DMS 273 (cell line): Measurements from ENCODE around the gene MRPS15.
"Not testable (repeated sequence)": the region's sequence is repeated elsewhere in the genome, so short reads cannot be mapped to it uniquely, and the experiment has no call there.

Experiments
- DNase-seq: peaks from one replicate; lab custom pipeline; 2025; ENCODE audit not compliant: unreplicated experiment; lab: John Stamatoyannopoulos, UW

Gene MRPS15

DNA sequence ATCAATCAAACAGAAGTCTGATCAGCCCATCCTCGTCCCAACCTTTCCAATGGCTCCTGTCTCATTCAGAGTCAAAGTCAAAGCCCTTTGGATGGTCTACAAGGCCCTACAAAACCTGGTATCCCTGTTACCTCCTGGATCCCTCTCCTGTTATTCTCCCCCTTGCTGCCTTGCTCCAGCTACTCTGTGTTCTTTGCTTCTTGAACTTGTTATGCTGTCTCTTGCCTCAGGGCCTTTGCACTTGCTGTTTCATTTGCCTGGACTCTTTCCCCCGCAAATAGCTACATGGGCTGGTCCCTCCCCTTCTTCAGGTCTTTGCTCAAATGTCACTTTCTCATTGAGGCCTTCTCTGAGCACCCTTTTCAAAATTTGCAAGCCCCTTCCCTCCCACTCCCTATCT lies 19.9 kb upstream of the MRPS15 start:
- DNase-seq, result no peak

DNA sequence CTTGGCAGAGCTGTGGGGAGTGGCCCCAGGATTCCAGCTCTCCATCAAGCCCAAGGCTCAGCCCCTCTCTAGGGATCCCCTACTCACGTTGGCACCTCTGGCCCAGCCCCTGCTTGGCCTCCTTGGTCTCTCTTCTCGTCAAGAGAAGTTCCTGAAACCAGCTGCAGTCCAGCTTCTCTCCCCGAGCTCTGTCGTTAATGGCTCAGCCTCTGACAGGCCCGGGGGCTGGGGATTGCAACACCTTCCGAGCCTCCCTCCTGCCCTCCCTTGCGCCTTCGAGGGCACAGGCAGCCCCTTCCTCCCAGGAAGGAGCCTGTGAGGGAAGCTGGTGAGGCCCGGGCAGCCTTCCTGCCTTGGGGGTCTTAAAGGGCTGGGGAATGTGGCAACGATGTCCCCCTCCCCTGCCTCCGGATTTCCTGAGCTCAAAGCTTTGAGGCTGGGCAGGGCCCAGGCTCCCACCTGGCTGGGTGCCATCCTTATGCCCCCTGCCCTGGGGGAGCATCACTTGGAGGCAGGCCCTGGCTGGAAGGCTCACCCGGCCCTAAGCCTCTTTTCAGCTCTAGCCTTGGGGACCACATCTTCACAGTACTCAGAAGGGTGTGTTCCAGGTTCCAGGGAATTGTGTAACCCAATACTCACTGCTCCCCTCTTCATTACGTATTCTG lies 18.7 kb upstream of the MRPS15 start, which contains the start of gene CSF3R:
Gene CSF3R, minus strand, starts transcription at position 190 of the 665 bp plus-strand sequence. CDS start 3,417 bp downstream, outside the sequence.
- no peak for DNase-seq

DNA sequence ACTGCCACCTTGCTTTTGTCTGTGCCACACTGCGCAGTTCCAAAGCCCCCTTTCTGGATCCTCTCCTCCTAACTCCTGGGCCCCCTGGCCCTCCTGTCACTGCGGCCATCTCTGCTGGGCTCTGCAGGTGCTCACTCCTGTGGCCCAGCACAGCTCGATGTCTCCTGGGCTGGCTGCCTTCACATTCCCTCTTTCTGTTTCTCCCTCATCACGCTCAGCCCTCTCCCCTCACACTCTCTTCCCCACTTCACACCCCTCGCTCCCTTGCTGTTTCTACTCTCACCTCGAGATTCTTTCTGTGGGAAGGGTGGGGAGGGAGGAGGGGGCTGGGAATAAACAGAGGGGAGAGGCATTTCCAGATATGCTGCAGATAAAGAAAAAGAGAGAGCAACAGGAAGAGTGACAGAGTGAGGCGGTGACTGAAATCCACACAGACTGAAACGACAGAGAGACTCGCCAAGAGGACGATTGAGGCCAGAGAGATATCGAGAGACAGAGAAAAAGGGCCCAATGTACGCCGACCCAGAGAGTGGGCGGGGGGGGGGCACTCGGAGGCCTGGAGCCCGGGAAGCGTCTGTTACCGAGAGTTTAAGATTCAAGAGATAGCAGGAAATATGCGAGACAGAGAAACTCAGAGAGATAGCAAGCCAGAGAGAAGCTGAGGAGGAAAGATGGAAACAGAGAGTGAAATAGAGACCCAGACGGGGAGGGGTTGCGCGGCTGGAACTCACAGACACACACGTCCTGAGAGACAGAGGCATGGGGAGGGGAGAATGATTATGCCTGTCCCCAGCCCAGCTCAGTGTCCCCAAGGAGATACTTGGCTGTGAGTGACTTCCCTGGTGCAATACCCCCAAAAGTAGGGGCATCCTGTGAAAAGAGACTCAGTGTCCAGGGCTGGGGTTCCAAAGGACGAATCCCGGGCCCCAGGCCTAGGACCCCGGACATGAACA lies 17.9 kb upstream of the MRPS15 start:
- DNase-seq, result no peak

DNA sequence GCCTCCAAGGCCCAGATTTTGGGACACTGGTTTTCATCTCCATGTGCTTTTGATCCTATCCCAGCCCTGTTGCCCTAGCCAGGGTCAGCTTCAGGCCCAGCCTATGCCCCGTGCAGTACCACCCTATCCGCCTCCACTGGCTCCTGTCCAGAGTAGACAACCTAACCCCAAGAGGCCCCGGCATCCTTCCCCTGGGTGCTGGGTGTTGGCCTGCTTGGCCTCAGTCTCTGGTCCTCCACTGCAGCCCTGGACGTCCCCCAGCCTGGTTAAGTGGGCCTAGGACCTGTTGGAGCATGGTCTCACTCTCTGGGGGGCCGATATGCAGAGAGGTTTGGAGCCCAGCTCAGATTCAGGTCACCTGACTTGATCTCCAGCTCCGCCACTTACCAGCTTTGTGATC lies 16.9 kb upstream of the MRPS15 start:
- DNase-seq, result no peak

DNA sequence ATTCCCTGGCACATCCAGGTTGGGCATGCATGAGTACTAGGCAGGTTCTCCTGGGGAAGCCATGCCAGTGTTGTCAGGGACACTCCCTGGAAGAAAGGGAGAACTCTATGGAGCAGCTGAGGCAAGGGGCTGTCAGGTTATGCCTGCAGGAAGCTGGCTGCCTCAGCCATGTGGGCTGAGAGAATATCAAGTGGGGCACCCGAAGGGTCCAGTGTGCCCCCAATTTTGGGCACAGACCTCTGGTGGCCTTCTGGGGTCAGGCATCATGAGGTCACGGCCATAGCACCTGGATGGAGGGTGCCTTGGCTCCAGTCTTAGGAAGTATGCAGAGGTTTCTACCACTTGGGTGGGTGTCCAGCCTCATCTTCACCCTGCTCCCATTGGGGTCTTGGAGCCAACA lies 16.0 kb upstream of the MRPS15 start:
- no peak for DNase-seq

DNA sequence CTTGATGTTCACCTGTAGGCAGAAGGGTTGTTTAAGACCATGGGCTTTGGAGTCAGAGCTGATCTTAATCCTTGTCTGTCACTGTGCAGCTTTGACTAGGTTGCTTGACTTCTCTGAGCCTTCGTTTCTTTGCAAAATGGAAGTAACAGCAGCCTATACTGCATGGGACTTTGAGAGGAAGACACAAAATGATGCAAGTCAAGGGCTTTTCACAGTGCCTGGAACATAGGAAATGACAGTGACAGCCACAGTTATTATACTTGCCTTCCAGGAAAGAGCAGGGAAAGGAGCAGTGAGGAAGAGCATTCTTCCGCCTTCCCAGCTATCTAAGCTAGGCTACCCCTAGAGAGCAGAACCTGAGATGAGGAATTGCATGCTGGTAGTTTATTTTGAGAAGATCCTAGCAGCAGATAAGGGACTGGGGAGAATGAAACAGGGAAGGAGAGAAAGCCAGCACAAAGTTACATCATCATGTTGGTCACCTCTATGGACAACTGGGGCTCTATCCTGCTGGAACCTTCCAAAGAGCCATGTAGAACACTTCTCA lies 15.4 kb upstream of the MRPS15 start:
- no peak for DNase-seq

DNA sequence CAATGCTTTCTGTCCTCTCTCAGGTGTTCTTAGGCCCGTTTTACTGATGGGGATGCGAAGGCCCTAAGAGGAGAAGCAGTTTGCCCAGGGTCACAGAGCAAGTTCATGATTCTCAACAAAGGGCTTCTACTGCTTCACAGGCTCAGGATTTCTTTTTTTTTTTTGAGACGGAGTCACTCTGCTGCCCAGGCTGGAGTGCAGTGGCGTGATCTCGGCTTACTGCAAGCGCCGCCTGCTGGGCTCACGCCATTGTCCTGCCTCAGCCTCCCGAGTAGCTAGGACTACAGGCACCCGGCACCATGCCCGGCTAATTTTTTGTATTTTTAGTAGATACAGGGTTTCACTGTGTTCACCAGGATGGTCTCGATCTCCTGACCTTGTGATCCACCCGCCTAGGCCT lies 13.4 kb upstream of the MRPS15 start:
- DNase-seq, result not testable (repeated sequence)

DNA sequence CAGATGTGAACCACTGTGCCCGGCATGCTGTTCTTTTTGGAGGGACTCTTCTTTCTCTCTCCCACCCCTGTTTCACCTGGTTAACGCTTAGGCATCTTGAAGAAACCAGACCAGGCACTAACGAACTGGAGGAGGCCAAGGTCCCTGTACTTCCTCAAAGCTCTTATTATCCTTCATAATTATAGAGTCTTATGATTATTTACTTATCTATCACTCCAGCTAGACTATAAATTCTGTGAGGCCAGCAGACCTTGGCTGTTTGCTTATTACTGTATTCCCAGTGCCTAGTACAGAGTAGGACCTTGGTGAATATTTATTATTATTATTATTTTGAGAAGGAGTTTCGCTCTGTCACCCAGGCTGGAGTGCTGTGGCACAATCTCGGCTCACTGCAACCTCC lies 12.8 kb upstream of the MRPS15 start:
- DNase-seq, result no peak

DNA sequence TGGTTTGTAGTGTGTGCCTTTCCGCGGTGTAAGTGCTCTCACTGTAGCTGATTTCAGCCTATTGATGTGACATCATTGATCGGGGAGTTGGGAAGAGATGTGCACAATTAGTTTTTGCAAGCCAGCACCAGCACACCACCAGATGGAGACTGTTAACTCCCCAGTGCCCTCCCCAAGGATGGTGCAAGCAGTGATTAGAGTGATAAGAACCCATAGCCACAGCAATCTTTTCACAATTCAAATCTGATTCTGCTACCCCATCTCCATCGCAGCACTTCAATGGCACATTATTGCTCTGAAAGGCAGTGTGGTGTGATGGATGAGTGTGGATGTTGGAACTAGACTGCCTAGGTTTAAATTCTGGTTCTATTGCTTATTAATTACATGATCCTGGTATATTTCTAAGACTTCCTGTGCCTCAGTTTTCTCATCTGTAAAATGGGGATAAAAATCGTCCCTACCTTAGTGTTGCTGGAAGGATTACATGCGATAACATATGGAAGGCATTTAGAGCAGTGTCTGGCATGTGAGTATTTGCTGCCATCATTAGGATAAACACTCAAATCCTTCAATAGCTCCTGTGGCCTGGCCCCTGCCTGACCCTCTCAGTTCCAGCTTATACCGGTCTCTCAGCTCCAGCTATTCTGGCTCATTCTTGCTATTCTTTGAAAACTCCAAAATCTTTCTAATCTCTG lies 11.9 kb upstream of the MRPS15 start:
- peak; percentile 47 for DNase-seq

DNA sequence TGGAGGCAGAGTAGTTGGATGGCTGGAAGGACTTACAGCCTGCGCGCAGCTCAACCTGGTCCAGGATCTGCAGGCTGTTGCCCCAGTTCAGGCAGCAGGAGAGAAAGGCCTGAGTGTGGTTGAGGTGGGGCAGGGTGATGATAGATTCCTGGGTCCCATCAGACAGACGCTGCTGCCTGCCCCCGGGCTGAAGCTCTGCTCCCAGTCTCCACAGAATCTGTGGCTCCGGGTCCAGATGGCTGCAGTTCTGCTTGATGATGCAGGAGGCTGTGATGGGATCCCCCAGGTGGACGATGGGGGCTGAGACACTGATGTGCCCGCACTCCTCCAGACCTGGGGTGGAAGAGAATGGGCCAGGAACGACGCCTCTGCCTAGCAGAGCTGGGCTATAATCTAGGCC lies 11.2 kb upstream of the MRPS15 start:
- peak; percentile 60 for DNase-seq

DNA sequence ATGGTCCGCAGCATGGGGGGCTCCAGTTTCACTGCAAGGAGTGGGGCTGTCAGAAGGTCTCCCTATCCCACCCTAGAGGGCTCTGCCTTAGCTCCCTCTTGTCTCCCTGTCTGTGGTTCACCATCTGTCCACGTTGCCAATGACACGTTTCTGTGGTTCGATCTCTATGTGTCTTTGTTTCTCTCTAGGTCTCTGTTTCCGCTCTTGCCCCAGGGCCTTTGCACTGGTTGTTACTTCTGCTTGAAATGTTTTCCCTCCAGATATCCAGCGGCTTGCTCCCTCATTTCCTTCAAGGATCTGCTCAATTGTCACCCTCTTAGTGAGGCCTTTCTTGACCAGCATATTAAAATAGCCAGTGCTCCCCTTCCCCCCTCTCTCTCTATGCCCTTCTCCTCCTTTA lies 8.5 kb upstream of the MRPS15 start:
- DNase-seq, result no peak

DNA sequence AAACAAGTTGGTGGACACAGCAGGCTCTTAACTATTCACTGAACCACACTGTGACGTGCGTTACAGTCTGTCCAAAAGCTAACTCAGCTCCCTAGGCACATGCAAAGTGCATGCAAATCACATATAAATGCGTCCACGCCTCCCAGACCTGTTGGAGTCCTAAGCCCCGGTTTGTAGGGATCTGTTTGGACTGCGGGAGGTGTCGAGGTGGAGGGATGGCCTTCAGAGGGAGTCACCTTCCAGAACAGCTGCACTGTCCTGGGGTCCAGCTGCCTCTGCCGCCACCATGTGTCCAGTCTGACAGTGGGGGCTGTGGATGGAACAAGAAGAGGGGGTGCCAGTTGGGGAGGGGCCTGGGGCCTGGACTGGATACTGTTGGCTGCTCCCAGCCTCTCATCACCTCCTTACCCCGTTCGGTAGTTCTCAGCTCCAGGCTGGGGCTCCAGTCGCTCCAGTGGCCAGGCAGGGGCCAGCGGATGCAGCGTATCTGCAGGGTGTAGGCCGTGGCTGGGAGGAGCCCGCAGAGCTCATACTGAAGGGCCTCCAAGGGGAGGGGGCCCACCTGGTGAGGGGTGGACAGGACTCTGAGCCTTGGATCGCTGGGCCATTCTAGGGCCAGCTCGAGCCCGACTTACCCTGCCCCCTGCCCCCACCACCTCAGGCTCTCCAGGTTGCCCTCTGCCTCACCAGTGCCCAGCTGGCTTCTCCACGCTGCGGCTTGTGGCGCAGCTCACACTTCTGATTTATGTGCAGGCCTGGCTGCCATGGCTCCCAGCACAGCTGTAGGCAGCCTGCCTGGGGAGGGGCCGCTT lies 7.9 kb upstream of the MRPS15 start:
- DNase-seq, result peak; percentile 31

DNA sequence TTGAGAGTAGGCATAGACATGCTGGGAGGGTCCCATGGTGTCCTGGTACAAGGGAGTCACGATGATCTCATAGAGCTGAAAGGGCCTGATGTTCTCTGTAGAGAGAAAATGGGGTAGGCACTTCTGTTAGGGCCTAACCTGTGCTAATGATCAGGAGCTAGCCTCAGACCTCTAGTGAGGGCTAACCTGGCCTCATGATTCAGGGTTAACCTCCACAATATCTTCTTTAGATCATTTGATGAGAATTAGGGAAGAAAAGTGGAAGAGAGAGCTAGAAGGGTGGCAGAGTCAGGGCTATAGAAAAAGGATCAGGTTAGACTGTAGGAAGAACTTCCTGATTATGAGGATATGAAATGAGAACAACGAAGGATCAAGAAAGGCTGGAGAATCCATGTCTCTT lies 5.0 kb upstream of the MRPS15 start:
- no peak for DNase-seq

DNA sequence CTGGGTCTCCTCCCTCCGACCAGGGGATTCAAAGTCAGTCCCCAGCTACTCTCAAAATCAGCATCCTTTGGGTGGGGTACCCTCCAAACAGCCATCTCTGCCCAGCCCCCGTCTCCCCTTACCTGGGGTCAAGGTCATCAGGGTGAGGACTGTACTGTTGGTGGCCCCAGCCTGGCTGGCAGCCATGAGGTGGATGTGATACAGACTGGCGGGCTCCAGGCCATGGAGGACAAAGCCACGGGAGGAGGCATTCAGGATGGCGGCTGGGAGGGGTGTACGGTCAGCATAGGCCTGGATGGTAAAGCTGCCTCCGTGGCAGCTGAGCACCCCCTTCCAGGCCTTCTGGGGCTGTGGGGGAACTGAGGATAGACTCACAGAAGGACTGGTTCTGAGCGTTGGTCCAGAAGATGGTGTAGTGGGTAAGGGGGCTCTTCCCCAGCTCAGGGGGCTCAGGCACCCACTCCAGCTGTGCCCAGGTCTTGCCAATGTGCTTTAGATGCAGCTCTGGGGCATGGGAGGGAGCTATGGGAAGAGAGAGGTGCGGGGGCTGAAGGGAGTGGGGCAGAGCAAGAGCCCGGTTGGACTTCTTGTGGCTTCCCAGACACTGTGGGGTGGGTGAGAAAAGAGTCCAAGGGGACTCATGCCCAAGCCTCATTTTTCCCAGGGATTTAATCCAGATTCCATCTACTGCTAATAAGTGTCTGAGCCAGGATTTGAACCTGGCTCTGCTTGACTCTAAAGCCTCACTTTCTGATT lies 3.7 kb upstream of the MRPS15 start:
- DNase-seq, result no peak

DNA sequence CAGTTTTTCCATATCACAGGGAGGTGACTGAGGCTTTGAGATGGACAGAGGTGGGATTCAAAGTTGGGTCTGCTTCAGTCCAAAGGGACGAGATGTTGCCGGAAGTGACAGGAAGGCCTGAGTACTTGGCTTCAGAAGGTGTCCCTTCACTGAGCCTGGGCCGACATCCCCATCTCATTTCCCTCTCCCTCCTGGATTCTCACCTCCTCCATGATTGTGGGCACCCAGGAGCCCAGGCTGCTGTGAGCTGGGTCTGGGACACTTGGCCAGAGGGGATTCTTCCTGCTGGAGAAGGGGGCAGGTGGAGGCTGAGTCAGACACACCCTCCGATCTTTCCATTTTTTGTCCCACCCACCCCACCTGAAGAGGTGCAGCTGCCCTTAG lies 2.8 kb upstream of the MRPS15 start:
- DNase-seq, result no peak

DNA sequence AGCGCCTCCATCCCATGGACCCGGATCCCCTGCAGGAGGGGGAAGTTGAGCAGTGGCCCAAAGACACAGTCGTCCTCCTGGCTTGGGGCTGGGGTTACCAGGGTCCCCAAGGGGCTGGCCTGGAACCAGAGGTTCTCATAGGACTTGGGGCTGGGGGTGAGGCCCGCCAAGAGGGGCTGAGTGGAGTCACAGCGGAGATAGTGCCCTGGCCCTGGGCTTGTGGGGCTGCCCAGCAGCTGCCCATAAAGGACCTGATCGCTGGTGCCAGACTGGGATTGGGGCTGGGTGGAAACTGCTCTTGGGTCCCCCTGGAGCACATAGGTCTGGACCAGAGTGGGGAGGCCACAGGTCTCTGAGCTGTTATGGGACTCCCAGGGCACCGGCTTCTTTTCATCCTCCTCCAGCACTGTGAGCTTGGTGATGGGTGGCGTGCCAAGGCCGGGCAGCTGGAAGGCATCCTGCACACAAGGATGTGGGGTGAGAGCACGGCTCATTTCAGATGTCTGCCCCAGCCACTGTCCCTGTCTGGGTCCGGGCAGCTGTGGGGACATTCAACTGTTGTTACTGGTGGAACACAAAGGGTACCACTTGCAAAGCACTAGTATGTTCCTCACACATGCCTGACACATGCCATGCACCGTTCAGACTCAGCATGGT lies 2.3 kb upstream of the MRPS15 start:
- DNase-seq, result no peak

DNA sequence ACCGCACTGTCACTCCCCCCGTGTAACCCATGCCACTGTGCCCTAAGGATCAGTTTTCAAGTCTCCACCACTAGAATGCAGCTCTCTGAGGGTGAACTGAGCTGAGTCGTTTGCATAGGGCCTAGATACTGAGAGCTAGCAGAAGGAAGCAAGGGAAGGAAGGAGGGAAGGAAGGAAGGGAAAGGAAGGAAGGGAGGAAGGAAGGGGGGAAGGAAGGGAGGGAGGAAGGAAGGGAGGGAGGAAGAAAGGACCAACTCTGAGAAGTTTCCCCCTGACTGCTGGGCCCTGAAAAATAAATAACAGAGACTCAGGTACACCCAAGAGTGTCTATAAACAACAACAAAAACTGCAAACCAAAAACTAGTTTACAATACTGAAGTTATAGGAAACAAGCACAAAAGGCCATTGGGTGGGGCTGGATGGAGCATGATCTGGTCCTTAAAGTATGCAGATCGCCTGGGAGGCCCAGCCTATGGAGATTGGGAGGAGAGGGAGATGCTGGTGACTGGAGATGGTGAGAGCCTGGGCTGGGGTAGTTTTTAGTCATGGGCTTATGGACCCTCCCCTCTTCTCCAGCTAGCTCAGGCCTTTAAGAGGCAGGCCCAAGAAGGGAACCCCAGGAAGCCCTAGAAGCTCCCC lies 1.7 kb upstream of the MRPS15 start:
- no peak for DNase-seq

DNA sequence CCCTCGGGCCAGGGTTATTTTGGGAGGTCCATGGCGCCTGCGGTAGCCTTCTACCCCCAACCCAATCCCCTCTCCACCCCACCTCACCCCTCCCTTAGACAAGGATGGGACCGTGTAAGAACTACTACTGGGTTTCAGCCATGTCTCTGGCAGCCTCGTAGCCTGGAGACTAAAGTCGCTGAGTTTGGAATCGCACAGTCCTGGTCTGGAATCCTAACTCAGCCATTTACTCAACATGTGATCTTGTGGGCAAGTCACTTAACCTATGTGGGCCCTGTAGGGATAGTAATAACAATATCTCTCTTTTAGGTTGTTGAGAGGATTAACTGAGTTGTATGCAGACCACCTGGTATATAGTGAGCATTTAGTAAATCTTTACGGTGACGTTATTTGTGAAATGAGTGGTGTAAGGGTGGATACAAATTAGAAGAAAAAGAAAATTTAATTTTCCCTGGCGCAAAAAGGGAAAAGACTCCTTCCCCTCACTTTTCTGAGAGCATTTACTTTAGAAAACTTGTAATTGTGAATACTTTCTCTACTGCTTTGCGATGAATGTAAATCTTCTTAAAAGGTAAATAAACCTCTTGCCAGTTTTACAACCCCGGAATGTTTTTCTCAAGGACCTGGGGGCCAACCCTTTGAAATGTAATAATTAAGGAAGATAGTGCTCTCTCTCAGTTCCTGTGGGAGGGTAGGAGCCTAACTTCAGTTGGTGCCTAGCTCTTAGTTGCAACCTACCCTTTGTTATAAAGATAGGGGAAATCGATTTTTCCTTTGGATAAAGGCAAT lies 615 bp upstream of the MRPS15 start:
- peak; percentile 83 for DNase-seq
